GM23338 (cell line): ENCODE measurements around the gene DUS3L.

Source experiments
- CREB1 ChIP-seq: fragments of 250-450 bp; sonication (Bioruptor Pico); IDR thresholded peaks from 2 replicates; pipeline ENCODE4 v1.5.0; 2020; ENCODE audit warnings: low read depth, mild to moderate bottlenecking, moderate library complexity
- CTCF ChIP-seq, 2 experiments: fragments of 200-600 bp in 1 of 2; sonication (generic) in 1 of 2; conservative IDR thresholded peaks; 2 replicates each; pipeline versions ENCODE4 v1.5.1 to v1.6.1; 2016 to 2017; ENCODE audit warnings: antibody characterized with exemption in 2 of 2, low read depth in 2 of 2, mild to moderate bottlenecking in 2 of 2, moderate library complexity in 1 of 2
- ETS1 ChIP-seq: IDR thresholded peaks from 2 replicates; pipeline ENCODE4 v1.6.1; 2016; ENCODE audit warnings: antibody characterized with exemption
- EZH2 ChIP-seq: fragments of 200-600 bp; sonication (generic); IDR thresholded peaks from one replicate; pipeline ENCODE4 v1.8.0; 2017; ENCODE audit warnings: antibody characterized with exemption, mild to moderate bottlenecking, low read depth; ENCODE audit not compliant: unreplicated experiment
- EZH2phosphoT487 ChIP-seq: fragments of 200-600 bp; sonication (generic); IDR thresholded peaks from one replicate; pipeline ENCODE4 v1.8.1; 2018; ENCODE audit warnings: antibody characterized with exemption; ENCODE audit not compliant: unreplicated experiment
- NANOG ChIP-seq: IDR thresholded peaks from 2 replicates; pipeline ENCODE4 v1.6.1; 2016; ENCODE audit warnings: antibody characterized with exemption, borderline replicate concordance
- POLR2AphosphoS5 ChIP-seq: IDR thresholded peaks from 2 replicates; pipeline ENCODE4 v1.6.1; 2016; ENCODE audit warnings: antibody characterized with exemption, low read depth
- REST ChIP-seq: IDR thresholded peaks from one replicate; pipeline ENCODE4 v1.6.1; 2018; ENCODE audit warnings: antibody characterized with exemption; ENCODE audit not compliant: unreplicated experiment

DNA sequence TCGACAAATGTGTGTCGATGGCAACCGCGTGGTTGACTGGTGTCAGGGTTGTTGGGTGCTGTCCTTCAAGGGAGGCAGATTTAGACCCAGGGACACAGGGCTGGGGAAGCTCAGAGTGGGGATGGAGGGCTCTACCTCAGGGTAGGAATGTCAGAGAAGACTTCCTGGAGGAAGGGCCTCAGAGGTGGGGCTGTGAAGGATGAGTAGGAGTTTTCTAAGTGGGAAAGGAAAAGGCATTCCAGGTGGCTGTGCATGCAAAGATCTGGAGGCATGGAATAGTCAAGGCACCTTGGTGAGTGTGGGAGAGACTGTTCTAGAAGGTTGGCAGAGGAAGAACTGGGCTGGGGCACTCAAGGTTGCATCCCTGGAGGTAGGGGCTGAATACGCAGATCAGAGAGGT lies 15.9 kb upstream of the DUS3L start:
- TF ChIP-seq CTCF (conservative IDR thresholded peaks at IDR 0.05; ENCODE audit: low read depth in 2 of 2) (no peak), POLR2AphosphoS5 (no peak), REST (no peak), EZH2 (no peak), EZH2phosphoT487 (no peak), CREB1 (CRISPR knock-in tag) (no peak), ETS1 (no peak), NANOG (no peak)
